ENCODE measurements around the gene SLC11A2. TPM values are rescaled to one million over a fixed set of nuclear protein-coding genes. Genes with fewer than 3 reads are reported as not detected.

The SLC11A2 gene
- total and polyA plus RNA-seq, 9 of the 15 experiments (the other 6 are each of a cell fraction or from before 2014, with no cell fraction given), result 21.1 to 54.0 (median 32.9) TPM

DNA sequence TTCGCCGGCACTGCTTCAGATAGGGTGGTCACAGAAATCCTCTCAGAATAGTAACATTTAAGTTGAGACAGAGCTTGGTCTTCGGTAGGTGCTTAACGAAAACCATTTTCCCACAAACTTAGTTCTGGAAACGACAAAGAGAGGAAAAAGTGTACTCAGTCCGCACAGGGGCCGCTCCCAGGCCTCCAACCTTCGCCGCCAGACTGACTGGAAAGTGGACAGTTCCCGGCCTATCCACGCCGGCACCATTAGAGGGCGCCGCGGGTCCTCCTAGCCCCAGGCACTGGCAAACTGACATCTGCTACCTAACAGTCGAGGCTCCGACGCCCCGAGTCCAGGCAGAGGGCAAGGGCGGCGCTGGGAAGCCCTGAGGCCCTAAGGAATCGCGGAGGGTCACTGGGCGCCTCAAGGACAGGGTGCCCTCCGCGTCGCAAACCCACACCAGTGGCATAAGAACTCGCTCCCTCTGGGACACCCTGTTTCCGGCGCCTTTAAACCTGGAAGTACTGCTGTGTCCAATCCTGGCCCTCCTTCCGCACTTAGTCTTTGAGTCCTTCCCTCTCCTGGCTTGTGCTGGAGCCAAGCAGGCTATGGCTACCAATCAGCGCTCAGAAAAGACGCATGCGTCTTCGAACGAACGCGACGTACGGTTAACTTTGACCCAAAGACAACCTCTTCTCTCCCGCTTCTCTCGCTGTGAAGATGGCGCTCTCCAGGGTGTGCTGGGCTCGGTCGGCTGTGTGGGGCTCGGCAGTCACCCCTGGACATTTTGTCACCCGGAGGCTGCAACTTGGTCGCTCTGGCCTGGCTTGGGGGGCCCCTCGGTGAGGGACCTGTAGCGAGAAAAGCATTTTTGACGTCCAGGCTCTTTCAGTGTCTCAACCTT lies 21.7 kb upstream of the SLC11A2 start, which contains the start of gene LETMD1 (continued):
- TF ChIP-seq ZNF263 (CRISPR knock-in tag; IDR thresholded peaks at IDR 0.05; ENCODE audit: borderline replicate concordance) (no peak; the same call in 1 of the 2 replicates), PHB (CRISPR knock-in tag; IDR thresholded peaks at IDR 0.05) (no peak), E2F3 (CRISPR knock-in tag; IDR thresholded peaks at IDR 0.05) (0 out of 2 replicates have a peak, but pooled peaks have one; percentile 51), SREBF2 (CRISPR knock-in tag; IDR thresholded peaks at IDR 0.05) (no peak), ELF4 (CRISPR knock-in tag; IDR thresholded peaks at IDR 0.05) (no peak; the same call in 1 of the 2 replicates), GTF2A2 (tag; IDR thresholded peaks at IDR 0.05) (no peak), RCOR1 (IDR thresholded peaks at IDR 0.05; ENCODE audit: borderline replicate concordance in 1 of 2, low read depth in 2 of 2, low read length in 2 of 2) (peak in 1 of 2 experiments; percentile 20; a peak in 1 of 4 replicates), GATAD2B (IDR thresholded peaks at IDR 0.05; ENCODE audit: borderline replicate concordance) (no peak), HNRNPUL1 (IDR thresholded peaks at IDR 0.05; ENCODE audit: low read length) (no peak), KLF1 (tag; IDR thresholded peaks at IDR 0.05) (peak; percentile 73; the same call in 1 of the 2 replicates), MBD2 (IDR thresholded peaks at IDR 0.05; ENCODE audit: borderline replicate concordance, low read depth) (peak; percentile 59), CEBPG (CRISPR knock-in tag; IDR thresholded peaks at IDR 0.05) (no peak), CEBPG (tag; conservative IDR thresholded peaks at IDR 0.05 in 1 of 2, IDR thresholded peaks at IDR 0.05 in 1 of 2) (no peak), HDGF (IDR thresholded peaks at IDR 0.05) (0 out of 2 replicates have a peak, but pooled peaks have one; percentile 6)
- TF ChIP-seq, protein P1, sequence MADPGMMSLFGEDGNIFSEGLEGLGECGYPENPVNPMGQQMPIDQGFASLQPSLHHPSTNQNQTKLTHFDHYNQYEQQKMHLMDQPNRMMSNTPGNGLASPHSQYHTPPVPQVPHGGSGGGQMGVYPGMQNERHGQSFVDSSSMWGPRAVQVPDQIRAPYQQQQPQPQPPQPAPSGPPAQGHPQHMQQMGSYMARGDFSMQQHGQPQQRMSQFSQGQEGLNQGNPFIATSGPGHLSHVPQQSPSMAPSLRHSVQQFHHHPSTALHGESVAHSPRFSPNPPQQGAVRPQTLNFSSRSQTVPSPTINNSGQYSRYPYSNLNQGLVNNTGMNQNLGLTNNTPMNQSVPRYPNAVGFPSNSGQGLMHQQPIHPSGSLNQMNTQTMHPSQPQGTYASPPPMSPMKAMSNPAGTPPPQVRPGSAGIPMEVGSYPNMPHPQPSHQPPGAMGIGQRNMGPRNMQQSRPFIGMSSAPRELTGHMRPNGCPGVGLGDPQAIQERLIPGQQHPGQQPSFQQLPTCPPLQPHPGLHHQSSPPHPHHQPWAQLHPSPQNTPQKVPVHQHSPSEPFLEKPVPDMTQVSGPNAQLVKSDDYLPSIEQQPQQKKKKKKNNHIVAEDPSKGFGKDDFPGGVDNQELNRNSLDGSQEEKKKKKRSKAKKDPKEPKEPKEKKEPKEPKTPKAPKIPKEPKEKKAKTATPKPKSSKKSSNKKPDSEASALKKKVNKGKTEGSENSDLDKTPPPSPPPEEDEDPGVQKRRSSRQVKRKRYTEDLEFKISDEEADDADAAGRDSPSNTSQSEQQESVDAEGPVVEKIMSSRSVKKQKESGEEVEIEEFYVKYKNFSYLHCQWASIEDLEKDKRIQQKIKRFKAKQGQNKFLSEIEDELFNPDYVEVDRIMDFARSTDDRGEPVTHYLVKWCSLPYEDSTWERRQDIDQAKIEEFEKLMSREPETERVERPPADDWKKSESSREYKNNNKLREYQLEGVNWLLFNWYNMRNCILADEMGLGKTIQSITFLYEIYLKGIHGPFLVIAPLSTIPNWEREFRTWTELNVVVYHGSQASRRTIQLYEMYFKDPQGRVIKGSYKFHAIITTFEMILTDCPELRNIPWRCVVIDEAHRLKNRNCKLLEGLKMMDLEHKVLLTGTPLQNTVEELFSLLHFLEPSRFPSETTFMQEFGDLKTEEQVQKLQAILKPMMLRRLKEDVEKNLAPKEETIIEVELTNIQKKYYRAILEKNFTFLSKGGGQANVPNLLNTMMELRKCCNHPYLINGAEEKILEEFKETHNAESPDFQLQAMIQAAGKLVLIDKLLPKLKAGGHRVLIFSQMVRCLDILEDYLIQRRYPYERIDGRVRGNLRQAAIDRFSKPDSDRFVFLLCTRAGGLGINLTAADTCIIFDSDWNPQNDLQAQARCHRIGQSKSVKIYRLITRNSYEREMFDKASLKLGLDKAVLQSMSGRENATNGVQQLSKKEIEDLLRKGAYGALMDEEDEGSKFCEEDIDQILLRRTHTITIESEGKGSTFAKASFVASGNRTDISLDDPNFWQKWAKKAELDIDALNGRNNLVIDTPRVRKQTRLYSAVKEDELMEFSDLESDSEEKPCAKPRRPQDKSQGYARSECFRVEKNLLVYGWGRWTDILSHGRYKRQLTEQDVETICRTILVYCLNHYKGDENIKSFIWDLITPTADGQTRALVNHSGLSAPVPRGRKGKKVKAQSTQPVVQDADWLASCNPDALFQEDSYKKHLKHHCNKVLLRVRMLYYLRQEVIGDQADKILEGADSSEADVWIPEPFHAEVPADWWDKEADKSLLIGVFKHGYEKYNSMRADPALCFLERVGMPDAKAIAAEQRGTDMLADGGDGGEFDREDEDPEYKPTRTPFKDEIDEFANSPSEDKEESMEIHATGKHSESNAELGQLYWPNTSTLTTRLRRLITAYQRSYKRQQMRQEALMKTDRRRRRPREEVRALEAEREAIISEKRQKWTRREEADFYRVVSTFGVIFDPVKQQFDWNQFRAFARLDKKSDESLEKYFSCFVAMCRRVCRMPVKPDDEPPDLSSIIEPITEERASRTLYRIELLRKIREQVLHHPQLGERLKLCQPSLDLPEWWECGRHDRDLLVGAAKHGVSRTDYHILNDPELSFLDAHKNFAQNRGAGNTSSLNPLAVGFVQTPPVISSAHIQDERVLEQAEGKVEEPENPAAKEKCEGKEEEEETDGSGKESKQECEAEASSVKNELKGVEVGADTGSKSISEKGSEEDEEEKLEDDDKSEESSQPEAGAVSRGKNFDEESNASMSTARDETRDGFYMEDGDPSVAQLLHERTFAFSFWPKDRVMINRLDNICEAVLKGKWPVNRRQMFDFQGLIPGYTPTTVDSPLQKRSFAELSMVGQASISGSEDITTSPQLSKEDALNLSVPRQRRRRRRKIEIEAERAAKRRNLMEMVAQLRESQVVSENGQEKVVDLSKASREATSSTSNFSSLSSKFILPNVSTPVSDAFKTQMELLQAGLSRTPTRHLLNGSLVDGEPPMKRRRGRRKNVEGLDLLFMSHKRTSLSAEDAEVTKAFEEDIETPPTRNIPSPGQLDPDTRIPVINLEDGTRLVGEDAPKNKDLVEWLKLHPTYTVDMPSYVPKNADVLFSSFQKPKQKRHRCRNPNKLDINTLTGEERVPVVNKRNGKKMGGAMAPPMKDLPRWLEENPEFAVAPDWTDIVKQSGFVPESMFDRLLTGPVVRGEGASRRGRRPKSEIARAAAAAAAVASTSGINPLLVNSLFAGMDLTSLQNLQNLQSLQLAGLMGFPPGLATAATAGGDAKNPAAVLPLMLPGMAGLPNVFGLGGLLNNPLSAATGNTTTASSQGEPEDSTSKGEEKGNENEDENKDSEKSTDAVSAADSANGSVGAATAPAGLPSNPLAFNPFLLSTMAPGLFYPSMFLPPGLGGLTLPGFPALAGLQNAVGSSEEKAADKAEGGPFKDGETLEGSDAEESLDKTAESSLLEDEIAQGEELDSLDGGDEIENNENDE (IDR thresholded peaks at IDR 0.05; ENCODE audit: low read depth, low read length), result no peak
- TF ChIP-seq, protein P2, sequence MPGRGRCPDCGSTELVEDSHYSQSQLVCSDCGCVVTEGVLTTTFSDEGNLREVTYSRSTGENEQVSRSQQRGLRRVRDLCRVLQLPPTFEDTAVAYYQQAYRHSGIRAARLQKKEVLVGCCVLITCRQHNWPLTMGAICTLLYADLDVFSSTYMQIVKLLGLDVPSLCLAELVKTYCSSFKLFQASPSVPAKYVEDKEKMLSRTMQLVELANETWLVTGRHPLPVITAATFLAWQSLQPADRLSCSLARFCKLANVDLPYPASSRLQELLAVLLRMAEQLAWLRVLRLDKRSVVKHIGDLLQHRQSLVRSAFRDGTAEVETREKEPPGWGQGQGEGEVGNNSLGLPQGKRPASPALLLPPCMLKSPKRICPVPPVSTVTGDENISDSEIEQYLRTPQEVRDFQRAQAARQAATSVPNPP (IDR thresholded peaks at IDR 0.05; ENCODE audit: borderline replicate concordance, insufficient read depth, insufficient read length), result no peak
